ENCODE data around the gene SSU72.

The SSU72 gene

DNA sequence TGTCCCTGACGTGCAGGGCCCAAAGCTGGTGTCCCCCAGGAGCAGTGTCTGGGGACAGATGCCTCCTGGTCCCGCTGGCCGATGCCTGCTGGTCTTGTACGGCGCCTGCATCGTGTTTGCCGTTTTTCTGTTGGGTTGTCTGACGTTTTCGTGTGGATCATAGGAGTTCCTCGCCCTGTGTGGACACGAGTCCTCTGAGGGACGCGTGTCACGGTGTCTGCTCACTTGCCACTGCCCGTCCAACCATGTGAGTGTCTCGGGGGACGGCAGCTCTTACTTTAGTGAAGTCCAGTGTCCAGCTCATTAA is 48.1 kb upstream of the SSU72 start:
- Histone ChIP-seq H3K27me3 (ENCODE audit: insufficient read depth, poor library complexity, severe bottlenecking) (no peaks in the 10 kb centered on the region), H3K4me3 (replicated peaks; ENCODE audit: insufficient read depth, low read length) (no peak overlapping the region), H3K27ac (replicated peaks) (no peak overlapping the region)
- no peak for DNase-seq (ENCODE audit: low read depth in 1 of 2, low spot score in 1 of 2)
- TF ChIP-seq POLR2AphosphoS5 (IDR thresholded peaks at IDR 0.05; ENCODE audit: low read depth) (no peak), GABPA (IDR thresholded peaks at IDR 0.05; ENCODE audit: low read depth) (no peak), SPI1 (IDR thresholded peaks at IDR 0.05; ENCODE audit: borderline replicate concordance, low read depth) (no peak)
- TF ChIP-seq, protein P1, sequence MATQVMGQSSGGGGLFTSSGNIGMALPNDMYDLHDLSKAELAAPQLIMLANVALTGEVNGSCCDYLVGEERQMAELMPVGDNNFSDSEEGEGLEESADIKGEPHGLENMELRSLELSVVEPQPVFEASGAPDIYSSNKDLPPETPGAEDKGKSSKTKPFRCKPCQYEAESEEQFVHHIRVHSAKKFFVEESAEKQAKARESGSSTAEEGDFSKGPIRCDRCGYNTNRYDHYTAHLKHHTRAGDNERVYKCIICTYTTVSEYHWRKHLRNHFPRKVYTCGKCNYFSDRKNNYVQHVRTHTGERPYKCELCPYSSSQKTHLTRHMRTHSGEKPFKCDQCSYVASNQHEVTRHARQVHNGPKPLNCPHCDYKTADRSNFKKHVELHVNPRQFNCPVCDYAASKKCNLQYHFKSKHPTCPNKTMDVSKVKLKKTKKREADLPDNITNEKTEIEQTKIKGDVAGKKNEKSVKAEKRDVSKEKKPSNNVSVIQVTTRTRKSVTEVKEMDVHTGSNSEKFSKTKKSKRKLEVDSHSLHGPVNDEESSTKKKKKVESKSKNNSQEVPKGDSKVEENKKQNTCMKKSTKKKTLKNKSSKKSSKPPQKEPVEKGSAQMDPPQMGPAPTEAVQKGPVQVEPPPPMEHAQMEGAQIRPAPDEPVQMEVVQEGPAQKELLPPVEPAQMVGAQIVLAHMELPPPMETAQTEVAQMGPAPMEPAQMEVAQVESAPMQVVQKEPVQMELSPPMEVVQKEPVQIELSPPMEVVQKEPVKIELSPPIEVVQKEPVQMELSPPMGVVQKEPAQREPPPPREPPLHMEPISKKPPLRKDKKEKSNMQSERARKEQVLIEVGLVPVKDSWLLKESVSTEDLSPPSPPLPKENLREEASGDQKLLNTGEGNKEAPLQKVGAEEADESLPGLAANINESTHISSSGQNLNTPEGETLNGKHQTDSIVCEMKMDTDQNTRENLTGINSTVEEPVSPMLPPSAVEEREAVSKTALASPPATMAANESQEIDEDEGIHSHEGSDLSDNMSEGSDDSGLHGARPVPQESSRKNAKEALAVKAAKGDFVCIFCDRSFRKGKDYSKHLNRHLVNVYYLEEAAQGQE (IDR thresholded peaks at IDR 0.05; ENCODE audit: insufficient replicate concordance, low read depth): no peak
- TF ChIP-seq, protein P2, sequence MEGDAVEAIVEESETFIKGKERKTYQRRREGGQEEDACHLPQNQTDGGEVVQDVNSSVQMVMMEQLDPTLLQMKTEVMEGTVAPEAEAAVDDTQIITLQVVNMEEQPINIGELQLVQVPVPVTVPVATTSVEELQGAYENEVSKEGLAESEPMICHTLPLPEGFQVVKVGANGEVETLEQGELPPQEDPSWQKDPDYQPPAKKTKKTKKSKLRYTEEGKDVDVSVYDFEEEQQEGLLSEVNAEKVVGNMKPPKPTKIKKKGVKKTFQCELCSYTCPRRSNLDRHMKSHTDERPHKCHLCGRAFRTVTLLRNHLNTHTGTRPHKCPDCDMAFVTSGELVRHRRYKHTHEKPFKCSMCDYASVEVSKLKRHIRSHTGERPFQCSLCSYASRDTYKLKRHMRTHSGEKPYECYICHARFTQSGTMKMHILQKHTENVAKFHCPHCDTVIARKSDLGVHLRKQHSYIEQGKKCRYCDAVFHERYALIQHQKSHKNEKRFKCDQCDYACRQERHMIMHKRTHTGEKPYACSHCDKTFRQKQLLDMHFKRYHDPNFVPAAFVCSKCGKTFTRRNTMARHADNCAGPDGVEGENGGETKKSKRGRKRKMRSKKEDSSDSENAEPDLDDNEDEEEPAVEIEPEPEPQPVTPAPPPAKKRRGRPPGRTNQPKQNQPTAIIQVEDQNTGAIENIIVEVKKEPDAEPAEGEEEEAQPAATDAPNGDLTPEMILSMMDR (IDR thresholded peaks at IDR 0.05; ENCODE audit: insufficient read depth, low read length): no peak

DNA sequence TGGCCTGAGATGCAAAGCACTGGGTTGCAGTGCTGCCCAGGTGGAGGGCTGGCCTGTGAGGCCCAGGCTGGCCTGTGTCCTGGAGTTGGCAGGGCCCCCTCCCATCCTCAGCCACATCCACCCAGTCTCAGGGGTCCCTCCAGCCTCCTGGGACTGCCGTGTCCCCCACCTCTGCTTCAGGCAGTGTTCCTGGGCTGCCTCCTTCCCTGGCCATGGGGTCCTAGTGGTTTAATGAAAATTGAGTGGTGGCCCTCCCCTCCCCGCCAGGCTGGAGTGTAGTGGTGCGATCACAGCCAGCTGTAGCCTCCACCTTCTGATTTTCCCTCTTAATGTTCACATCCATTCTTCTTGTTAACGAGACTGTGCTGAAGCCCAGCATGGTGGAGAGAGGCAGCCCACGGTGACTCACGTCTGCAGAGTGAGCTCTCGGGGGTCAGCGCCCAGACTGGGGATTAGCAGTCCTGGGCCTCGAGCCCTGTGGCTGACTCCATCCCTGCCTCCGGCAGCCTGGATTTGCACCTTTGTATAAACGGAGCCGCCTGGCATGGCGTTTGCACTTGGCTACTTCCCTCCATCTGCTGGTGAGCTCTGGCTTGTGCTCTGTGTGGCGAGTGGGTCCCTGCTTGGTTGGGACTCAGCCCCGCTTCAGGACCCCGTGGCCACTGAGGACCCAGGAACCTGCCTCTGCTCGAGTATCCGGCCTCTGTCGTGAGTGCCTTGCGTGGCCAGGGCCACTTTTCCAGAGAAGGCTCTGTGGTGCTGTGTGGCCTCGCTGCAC is 47.5 kb upstream of the SSU72 start:
- Histone ChIP-seq H3K27me3 (ENCODE audit: insufficient read depth, poor library complexity, severe bottlenecking) (no peaks in the 10 kb centered on the region), H3K27ac (replicated peaks) (no peak overlapping the region), H3K4me3 (replicated peaks; ENCODE audit: insufficient read depth, low read length) (no peak overlapping the region)
- TF ChIP-seq, protein P2 (IDR thresholded peaks at IDR 0.05; ENCODE audit: insufficient read depth, low read length): no peak
- no peak for TF ChIP-seq POLR2AphosphoS5 (IDR thresholded peaks at IDR 0.05; ENCODE audit: low read depth)
- TF ChIP-seq, protein P1 (IDR thresholded peaks at IDR 0.05; ENCODE audit: insufficient replicate concordance, low read depth): no peak
- no peak for TF ChIP-seq GABPA (IDR thresholded peaks at IDR 0.05; ENCODE audit: low read depth)
- TF ChIP-seq SPI1 (IDR thresholded peaks at IDR 0.05; ENCODE audit: borderline replicate concordance, low read depth): no peak
- DNase-seq (ENCODE audit: low read depth in 1 of 2, low spot score in 1 of 2): no peak

DNA sequence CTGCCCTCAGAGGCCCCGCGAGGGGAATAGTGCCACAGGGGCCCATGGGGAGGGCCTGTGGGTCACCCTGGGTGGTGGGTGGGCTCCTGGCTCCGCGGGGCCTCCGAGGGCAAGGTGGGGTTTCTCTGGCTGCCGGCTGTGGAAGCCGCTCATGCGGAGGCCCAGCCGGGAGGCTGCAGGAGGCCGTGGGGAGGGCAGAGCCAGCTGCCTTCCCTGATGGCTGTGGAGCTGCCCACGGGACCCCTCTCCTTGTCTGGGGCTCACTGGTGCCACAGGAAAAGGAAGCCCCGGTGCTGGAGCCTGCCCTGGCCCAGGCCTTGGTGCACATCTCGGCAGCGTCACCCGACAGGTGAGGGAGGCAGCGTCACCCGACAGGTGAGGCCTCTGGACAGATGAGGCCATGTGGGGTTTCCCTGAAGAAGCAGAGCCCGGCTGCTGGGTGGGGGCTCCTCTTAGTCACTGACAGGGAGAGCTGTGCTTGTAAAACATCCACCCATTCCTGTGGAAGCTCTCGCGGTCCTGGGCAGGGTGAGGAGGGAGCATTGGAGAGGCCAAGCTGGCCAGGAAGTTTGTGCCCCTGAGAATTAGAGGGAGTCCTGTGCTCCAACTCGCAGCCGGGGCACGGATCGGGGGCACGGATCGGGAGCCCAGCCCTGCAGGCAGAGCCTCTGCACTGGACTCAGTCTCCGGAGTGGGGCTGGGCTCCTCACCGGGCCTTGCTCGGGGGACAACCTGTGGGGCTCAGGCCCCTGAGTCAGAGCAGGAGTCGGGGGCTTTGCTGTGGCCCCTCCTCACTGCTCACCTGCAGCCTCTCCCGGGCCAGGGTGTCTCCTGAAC is 46.7 kb upstream of the SSU72 start:
- no peak for DNase-seq (ENCODE audit: low read depth in 1 of 2, low spot score in 1 of 2)
- Histone ChIP-seq H3K27ac (replicated peaks) (no peak overlapping the region), H3K4me3 (replicated peaks; ENCODE audit: insufficient read depth, low read length) (no peak overlapping the region), H3K27me3 (ENCODE audit: insufficient read depth, poor library complexity, severe bottlenecking) (no peaks in the 10 kb centered on the region)
- TF ChIP-seq SPI1 (IDR thresholded peaks at IDR 0.05; ENCODE audit: borderline replicate concordance, low read depth): no peak
- TF ChIP-seq, protein P2 (IDR thresholded peaks at IDR 0.05; ENCODE audit: insufficient read depth, low read length): no peak
- no peak for TF ChIP-seq POLR2AphosphoS5 (IDR thresholded peaks at IDR 0.05; ENCODE audit: low read depth)
- no peak for TF ChIP-seq GABPA (IDR thresholded peaks at IDR 0.05; ENCODE audit: low read depth)
- TF ChIP-seq, protein P1 (IDR thresholded peaks at IDR 0.05; ENCODE audit: insufficient replicate concordance, low read depth): no peak
